Measurements from ENCODE around the gene TRAPPC10. TPM values are rescaled to one million over a fixed set of nuclear protein-coding genes. Genes with fewer than 3 reads are reported as not detected.
"Not testable (repeated sequence)": the region's sequence is repeated elsewhere in the genome, so short reads cannot be mapped to it uniquely, and the experiment has no call there.

TRAPPC10 gene
- total RNA-seq, 4 donors from 2014 or later = 27.7 to 53.8 (median 38.4) TPM

DNA sequence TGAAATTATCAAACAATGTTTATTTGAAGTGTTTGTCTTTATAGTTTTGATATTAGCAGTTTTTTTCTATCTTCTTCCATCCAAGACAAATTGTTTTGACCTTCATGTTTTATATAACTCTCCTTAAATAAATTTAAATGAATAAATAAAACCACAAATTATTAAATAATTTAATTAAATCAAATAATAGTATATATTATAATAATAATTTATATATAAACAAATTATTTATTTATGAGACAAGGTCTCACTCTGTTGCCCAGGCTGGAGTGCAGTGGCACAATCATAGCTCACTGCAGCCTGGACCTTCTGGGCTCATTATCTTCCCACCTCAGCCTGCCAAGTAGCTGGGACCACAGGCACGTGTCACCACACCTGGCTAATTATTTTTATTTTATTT lies 82.7 kb downstream of the TRAPPC10 start:
- peaks cover 0 to 20% (median 7%) of the 10 kb centered on the region in 4 donors for H3K4me1 ChIP-seq
- TF ChIP-seq, protein P1, sequence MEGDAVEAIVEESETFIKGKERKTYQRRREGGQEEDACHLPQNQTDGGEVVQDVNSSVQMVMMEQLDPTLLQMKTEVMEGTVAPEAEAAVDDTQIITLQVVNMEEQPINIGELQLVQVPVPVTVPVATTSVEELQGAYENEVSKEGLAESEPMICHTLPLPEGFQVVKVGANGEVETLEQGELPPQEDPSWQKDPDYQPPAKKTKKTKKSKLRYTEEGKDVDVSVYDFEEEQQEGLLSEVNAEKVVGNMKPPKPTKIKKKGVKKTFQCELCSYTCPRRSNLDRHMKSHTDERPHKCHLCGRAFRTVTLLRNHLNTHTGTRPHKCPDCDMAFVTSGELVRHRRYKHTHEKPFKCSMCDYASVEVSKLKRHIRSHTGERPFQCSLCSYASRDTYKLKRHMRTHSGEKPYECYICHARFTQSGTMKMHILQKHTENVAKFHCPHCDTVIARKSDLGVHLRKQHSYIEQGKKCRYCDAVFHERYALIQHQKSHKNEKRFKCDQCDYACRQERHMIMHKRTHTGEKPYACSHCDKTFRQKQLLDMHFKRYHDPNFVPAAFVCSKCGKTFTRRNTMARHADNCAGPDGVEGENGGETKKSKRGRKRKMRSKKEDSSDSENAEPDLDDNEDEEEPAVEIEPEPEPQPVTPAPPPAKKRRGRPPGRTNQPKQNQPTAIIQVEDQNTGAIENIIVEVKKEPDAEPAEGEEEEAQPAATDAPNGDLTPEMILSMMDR (IDR thresholded peaks at IDR 0.05) = no peak
- TF ChIP-seq EP300 (IDR thresholded peaks at IDR 0.05) = no peak
- TF ChIP-seq POLR2A (IDR thresholded peaks at IDR 0.05) = no peak
- peak overlapping the region in 2 of 4 donors; percentile 29 to 77 for H3K27ac ChIP-seq
- DNase-seq (ENCODE audit: low spot score in 2 of 2) = no peak
- peaks cover 0 to 46% (median 0%) of the 10 kb centered on the region in 3 donors for H3K36me3 ChIP-seq
- no peaks in the 10 kb centered on the region for H3K27me3 ChIP-seq
- H3K4me3 ChIP-seq = no peak overlapping the region
- no peaks in the 10 kb centered on the region for H3K9me3 ChIP-seq
- WGBS, 2 donors = 75 to 89% methylated on average over 1 of the region's 1 CpG

- H3K27ac ChIP-seq; H3K9me3 ChIP-seq; DNase-seq (ENCODE audit: low spot score in 2 of 2); H3K4me3 ChIP-seq; H3K27me3 ChIP-seq: not testable (repeated sequence)
- Histone ChIP-seq H3K4me1 (peaks cover 0 to 20% (median 5%) of the 10 kb centered on the region in 4 donors), H3K36me3 (peaks cover 0 to 11% (median 0%) of the 10 kb centered on the region in 3 donors)
- WGBS, 2 donors = no CpG with 5 or more reads among the region's 6 CpGs
Measured at GRCh38 chr21:44098507-44098906, 86.4 kb downstream of the TRAPPC10 start.

- H3K36me3 ChIP-seq; H3K27me3 ChIP-seq; H3K4me3 ChIP-seq; H3K9me3 ChIP-seq; H3K27ac ChIP-seq; DNase-seq (ENCODE audit: low spot score in 2 of 2): not testable (repeated sequence)
- H3K4me1 ChIP-seq = peaks cover 0 to 17% (median 5%) of the 10 kb centered on the region in 4 donors
- WGBS, 2 donors = no CpG with 5 or more reads among the region's 13 CpGs
Measured at GRCh38 chr21:44098964-44099363, 86.9 kb downstream of the TRAPPC10 start.

DNA sequence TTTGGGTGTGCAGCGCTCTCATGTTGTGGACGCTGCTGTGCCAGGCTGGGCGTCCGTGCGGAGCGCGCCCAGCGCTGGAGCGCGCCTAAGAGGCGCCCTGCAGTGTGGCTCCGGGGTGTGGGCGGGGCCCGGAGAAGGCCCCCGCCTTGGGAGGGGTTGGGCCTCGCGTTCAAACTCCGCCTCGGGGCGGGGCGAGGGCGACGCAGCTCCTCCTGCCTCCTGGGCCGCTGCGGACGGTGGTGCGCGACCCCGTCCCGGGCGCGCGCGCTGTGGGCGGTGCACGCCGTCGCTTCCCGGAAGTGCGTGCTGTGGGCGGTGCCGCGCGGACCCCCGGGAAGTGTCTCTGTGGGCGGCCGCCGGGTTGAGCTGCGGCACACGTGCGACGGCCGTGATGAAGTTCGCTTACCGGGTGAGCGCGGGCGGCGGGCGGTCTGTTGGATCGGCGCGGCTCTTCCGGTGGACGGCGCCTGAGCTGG lies 95.0 kb downstream of the TRAPPC10 start, which contains the start of gene PWP2:
PWP2 (plus strand) TSS at position 374 of the 476 bp plus-strand sequence; CDS start at position 392, 18 bp downstream.
- H3K4me3 ChIP-seq = peak within 1 kb of the TSS in 3 of 4 donors; percentile 29 to 52 (median 43)
- H3K27ac ChIP-seq = peak within 1 kb of the TSS in 2 of 4 donors; percentile 64 to 70
- H3K4me1 ChIP-seq, H3K36me3 ChIP-seq, H3K9me3 ChIP-seq, H3K27me3 ChIP-seq: not testable (repeated sequence)
- no CpG with 5 or more reads among the region's 66 CpGs for WGBS, 2 donors
- DNase-seq (ENCODE audit: low spot score in 2 of 2) = peak in 1 of 2 donors; percentile 3

GRCh38 chr21:44107589-44107988 lies 95.5 kb downstream of the TRAPPC10 start:
- WGBS, 2 donors = no CpG with 5 or more reads among the region's 31 CpGs
- H3K9me3 ChIP-seq; H3K36me3 ChIP-seq; H3K27me3 ChIP-seq; H3K4me1 ChIP-seq; DNase-seq (ENCODE audit: low spot score in 2 of 2): not testable (repeated sequence)
- peak overlapping the region in 3 of 4 donors; percentile 29 to 52 (median 43) for H3K4me3 ChIP-seq
- H3K27ac ChIP-seq = peak overlapping the region in 1 of 4 donors; percentile 70

GRCh38 chr21:44113702-44114371 lies 101.7 kb downstream of the TRAPPC10 start:
- not testable (repeated sequence) for H3K27me3 ChIP-seq; DNase-seq (ENCODE audit: low spot score in 2 of 2); H3K9me3 ChIP-seq; H3K27ac ChIP-seq; H3K4me3 ChIP-seq; H3K4me1 ChIP-seq; H3K36me3 ChIP-seq
- no CpG with 5 or more reads among the region's 33 CpGs for WGBS, 2 donors

GRCh38 chr21:44122131-44122530 lies 110.0 kb downstream of the TRAPPC10 start:
- DNase-seq (ENCODE audit: low spot score in 2 of 2); H3K9me3 ChIP-seq; H3K4me3 ChIP-seq; H3K27ac ChIP-seq; H3K36me3 ChIP-seq; H3K4me1 ChIP-seq; H3K27me3 ChIP-seq: not testable (repeated sequence)
- WGBS, 2 donors = no CpG with 5 or more reads among the region's 10 CpGs

GRCh38 chr21:44127827-44128226 lies 115.7 kb downstream of the TRAPPC10 start:
- H3K4me1 ChIP-seq; H3K27ac ChIP-seq; H3K4me3 ChIP-seq; DNase-seq (ENCODE audit: low spot score in 2 of 2); H3K27me3 ChIP-seq; H3K36me3 ChIP-seq; H3K9me3 ChIP-seq: not testable (repeated sequence)
- WGBS, 2 donors = no CpG with 5 or more reads among the region's 19 CpGs

DNA sequence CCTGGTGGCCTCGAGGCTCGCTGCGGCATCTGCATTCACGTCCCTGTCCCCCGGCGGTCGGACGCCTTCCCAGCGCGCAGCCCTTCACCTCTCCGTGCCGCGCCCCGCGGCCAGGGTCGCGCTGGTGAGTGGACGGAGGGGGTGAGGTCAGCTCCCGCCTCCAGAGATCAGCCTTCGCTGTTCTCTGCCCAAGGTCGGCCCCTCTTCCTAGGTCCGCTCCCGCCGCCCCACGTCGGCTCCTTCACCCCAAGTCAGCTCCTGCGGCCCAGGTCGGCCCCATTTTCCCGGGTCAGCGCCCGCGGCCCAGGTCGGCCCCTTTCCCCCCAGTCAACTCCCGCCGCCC lies 121.6 kb downstream of the TRAPPC10 start:
- peak overlapping the region in 1 of 4 donors; percentile 65 for H3K27ac ChIP-seq
- not testable (repeated sequence) for H3K4me1 ChIP-seq; H3K9me3 ChIP-seq; H3K36me3 ChIP-seq; H3K27me3 ChIP-seq; DNase-seq (ENCODE audit: low spot score in 2 of 2)
- H3K4me3 ChIP-seq = peak overlapping the region in 1 of 4 donors; percentile 26
- WGBS, 2 donors = no CpG with 5 or more reads among the region's 35 CpGs

DNA sequence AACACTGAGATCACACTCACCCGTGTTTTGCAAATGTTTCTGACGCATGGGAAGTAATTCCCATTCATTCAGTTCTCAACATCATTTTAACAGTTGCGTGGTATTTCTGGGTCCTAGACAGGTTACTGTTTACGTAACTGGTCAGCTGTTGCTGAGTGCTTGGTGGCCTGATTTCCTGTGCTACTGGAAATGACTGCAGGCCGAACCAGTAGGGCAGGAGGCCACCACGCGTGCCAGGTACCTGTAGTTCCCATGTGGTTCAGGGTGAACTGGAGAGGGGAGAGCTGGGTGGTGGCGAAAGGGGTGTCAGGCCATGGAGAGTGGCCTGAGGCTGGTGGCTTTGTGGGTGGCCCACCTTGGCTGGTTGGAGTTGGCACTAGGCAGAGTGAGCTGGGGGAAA lies 122.6 kb downstream of the TRAPPC10 start:
- DNase-seq (ENCODE audit: low spot score in 2 of 2); H3K4me1 ChIP-seq; H3K27ac ChIP-seq; H3K4me3 ChIP-seq; H3K36me3 ChIP-seq; H3K9me3 ChIP-seq; H3K27me3 ChIP-seq: not testable (repeated sequence)
- no CpG with 5 or more reads among the region's 8 CpGs for WGBS, 2 donors

DNA sequence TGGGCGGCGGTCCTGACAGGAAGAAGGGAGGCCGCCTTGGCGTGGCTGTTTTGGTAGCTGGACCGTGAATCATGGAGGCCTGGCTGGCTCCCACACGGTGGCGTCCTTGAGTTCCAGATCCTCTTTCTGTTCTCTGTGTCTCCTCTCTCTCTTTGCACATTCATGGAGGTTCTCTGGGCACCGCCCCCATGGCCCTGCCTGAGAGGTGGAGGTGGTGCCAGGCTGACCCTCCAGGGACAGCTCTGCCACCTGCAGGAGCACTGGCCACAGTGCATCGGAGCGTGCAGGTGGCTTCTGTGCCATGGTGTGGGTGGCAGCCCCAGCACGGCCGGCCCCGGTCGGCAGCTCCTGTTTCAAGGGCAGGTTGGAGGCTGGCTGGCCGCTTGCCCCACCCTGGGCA lies 125.9 kb downstream of the TRAPPC10 start:
- no CpG with 5 or more reads among the region's 15 CpGs for WGBS, 2 donors
- H3K4me1 ChIP-seq; H3K27me3 ChIP-seq; DNase-seq (ENCODE audit: low spot score in 2 of 2); H3K4me3 ChIP-seq; H3K9me3 ChIP-seq; H3K27ac ChIP-seq; H3K36me3 ChIP-seq: not testable (repeated sequence)

GRCh38 chr21:44139787-44140551 lies 127.9 kb downstream of the TRAPPC10 start:
- DNase-seq (ENCODE audit: low spot score in 2 of 2); H3K27ac ChIP-seq; H3K9me3 ChIP-seq; H3K4me1 ChIP-seq; H3K27me3 ChIP-seq; H3K36me3 ChIP-seq; H3K4me3 ChIP-seq: not testable (repeated sequence)
- WGBS, 2 donors = 51 to 87% methylated on average over 3 to 5 of the region's 30 CpGs
